WTC11 (cell line): ENCODE measurements around the gene FOXD4L6.
"Not testable (repeated sequence)": the region's sequence is repeated elsewhere in the genome, so short reads cannot be mapped to it uniquely, and the experiment has no call there.

Source experiments
- ATF3 ChIP-seq: sonication (generic); formaldehyde crosslinking; conservative IDR thresholded peaks from 2 replicates; pipeline ENCODE4 v1.8.1; 2022; ENCODE audit warnings: mild to moderate bottlenecking, missing genetic modification reagents
- CTCF ChIP-seq: fragments of 200-600 bp; IDR thresholded peaks from 2 replicates; pipeline ENCODE4 v1.8.0; 2022; ENCODE audit warnings: antibody characterized with exemption
- FOXP4 ChIP-seq: sonication (generic); formaldehyde crosslinking; IDR thresholded peaks from 2 replicates; pipeline ENCODE4 v1.8.0; 2022; ENCODE audit warnings: mild to moderate bottlenecking, missing genetic modification reagents
- KAT7 ChIP-seq: sonication (generic); formaldehyde crosslinking; IDR thresholded peaks from 2 replicates; pipeline ENCODE4 v1.8.1; 2023; ENCODE audit warnings: missing genetic modification reagents, mild to moderate bottlenecking, borderline replicate concordance
- MAX ChIP-seq: sonication (generic); formaldehyde crosslinking; IDR thresholded peaks from 2 replicates; pipeline ENCODE4 v1.8.0; 2022; ENCODE audit warnings: mild to moderate bottlenecking, missing genetic modification reagents
- ZNF425 ChIP-seq: fragments of 250-450 bp; sonication (Bioruptor Pico); conservative IDR thresholded peaks from 2 replicates; pipeline ENCODE4 v1.9.0; 2021; ENCODE audit warnings: mild to moderate bottlenecking

- not testable (repeated sequence) for TF ChIP-seq CTCF; FOXP4 (CRISPR knock-in tag); KAT7 (CRISPR knock-in tag); ZNF425 (CRISPR knock-in tag); ATF3; MAX (CRISPR knock-in tag)
These were observed 4.7 kb downstream of the FOXD4L6 start for GRCh38 chr9:41123812-41124211.
